Measurements from ENCODE around the gene GSX2. TPM values are rescaled to one million over a fixed set of nuclear protein-coding genes. Genes with fewer than 3 reads are reported as not detected.

GSX2 gene
- total RNA-seq, 2 experiments from 2014 or later = not detected

GRCh38 chr4:54082168-54082567 is 17.8 kb upstream of the GSX2 start:
- no peaks in the 10 kb centered on the region for H3K4me1 Mint-ChIP-seq (ENCODE audit: low read depth)

GRCh38 chr4:54085284-54085683 is 14.7 kb upstream of the GSX2 start:
- intact Hi-C loops (cut with micrococcal nuclease) = no loop called here
- no peak for ATAC-seq
- POLR2A ChIA-PET = interaction anchor here (1.1 to 1.6 kb wide), 2 partner anchors 8 to 21 kb away, joined by 3 to 5 read pairs; no protein-coding TSS in a partner anchor
- TF ChIP-seq CTCF (IDR thresholded peaks at IDR 0.05) = no peak
- Mint-ChIP-seq H3K27ac (no peak overlapping the region), H3K9me3 (no peaks in the 10 kb centered on the region), H3K27me3 (peaks cover 1% of the 10 kb centered on the region), H3K36me3 (ENCODE audit: low read depth) (no peaks in the 10 kb centered on the region), H3K4me1 (ENCODE audit: low read depth) (no peaks in the 10 kb centered on the region), H3K4me3 (no peak overlapping the region)
- no peak for DNase-seq
- CTCF ChIA-PET = interaction anchor here (1.3 kb wide), 1 partner anchor 149 kb away, joined by 4 read pairs; no protein-coding TSS in a partner anchor

More at GRCh38 chr4:54082168-54082567, 17.8 kb upstream of the GSX2 start:
- no peak overlapping the region for H3K4me3 Mint-ChIP-seq
- POLR2A ChIA-PET = no interaction called here
- no peaks in the 10 kb centered on the region for H3K9me3 Mint-ChIP-seq
- DNase-seq (no peak), ATAC-seq (no peak)
- no peaks in the 10 kb centered on the region for H3K36me3 Mint-ChIP-seq (ENCODE audit: low read depth)
- no peak overlapping the region for H3K27ac Mint-ChIP-seq
- intact Hi-C loops (cut with micrococcal nuclease) = no loop called here
- CTCF ChIA-PET = no interaction called here
- H3K27me3 Mint-ChIP-seq = peaks cover 5% of the 10 kb centered on the region
- no peak for TF ChIP-seq CTCF (IDR thresholded peaks at IDR 0.05)

GRCh38 chr4:54089875-54090274 is 10.1 kb upstream of the GSX2 start:
- Mint-ChIP-seq H3K9me3 (no peaks in the 10 kb centered on the region), H3K36me3 (ENCODE audit: low read depth) (no peaks in the 10 kb centered on the region), H3K27ac (no peak overlapping the region), H3K4me3 (no peak overlapping the region), H3K27me3 (peaks cover 35% of the 10 kb centered on the region), H3K4me1 (ENCODE audit: low read depth) (peaks cover 27% of the 10 kb centered on the region)
- POLR2A ChIA-PET = no interaction called here
- TF ChIP-seq CTCF (IDR thresholded peaks at IDR 0.05) = no peak
- no peak for ATAC-seq
- CTCF ChIA-PET = interaction anchor here (1.2 to 1.4 kb wide), 2 partner anchors 144 to 159 kb away, joined by 3 read pairs; no protein-coding TSS in a partner anchor
- intact Hi-C loops (cut with micrococcal nuclease) = no loop called here
- no peak for DNase-seq

- peaks cover 41% of the 10 kb centered on the region for H3K27me3 Mint-ChIP-seq
- DNase-seq = no peak
- POLR2A ChIA-PET = interaction anchor here (1.1 kb wide), 1 partner anchor 13 kb away, joined by 3 read pairs; no protein-coding TSS in a partner anchor
- no peak for ATAC-seq
- H3K4me3 Mint-ChIP-seq = no peak overlapping the region
- peaks cover 28% of the 10 kb centered on the region for H3K4me1 Mint-ChIP-seq (ENCODE audit: low read depth)
- intact Hi-C loops (cut with micrococcal nuclease) = no loop called here
- no peak for TF ChIP-seq CTCF (IDR thresholded peaks at IDR 0.05)
- no peaks in the 10 kb centered on the region for H3K9me3 Mint-ChIP-seq
- CTCF ChIA-PET = interaction anchor here (1.2 to 1.4 kb wide), 2 partner anchors 143 to 160 kb away, joined by 3 read pairs; no protein-coding TSS in a partner anchor
- no peaks in the 10 kb centered on the region for H3K36me3 Mint-ChIP-seq (ENCODE audit: low read depth)
- H3K27ac Mint-ChIP-seq = no peak overlapping the region
These were observed 9.6 kb upstream of the GSX2 start for GRCh38 chr4:54090404-54090803.

- H3K36me3 Mint-ChIP-seq (ENCODE audit: low read depth) = no peaks in the 10 kb centered on the region
- H3K4me3 Mint-ChIP-seq = peak overlapping the region; percentile 84
- H3K9me3 Mint-ChIP-seq = no peaks in the 10 kb centered on the region
- ATAC-seq (peak; percentile 57), DNase-seq (peak; percentile 31)
- H3K27ac Mint-ChIP-seq = no peak overlapping the region
- CTCF ChIA-PET = interaction anchor here (1.8 kb wide), 1 partner anchor 143 kb away, joined by 4 read pairs; no protein-coding TSS in a partner anchor
- H3K27me3 Mint-ChIP-seq = peaks cover 45% of the 10 kb centered on the region
- intact Hi-C loops (cut with micrococcal nuclease) = no loop called here
- POLR2A ChIA-PET = interaction anchor here (0.9 to 1.9 kb wide), 3 partner anchors 11 to 43 kb away, joined by 3 to 5 read pairs (median 4); no protein-coding TSS in a partner anchor
- H3K4me1 Mint-ChIP-seq (ENCODE audit: low read depth) = peaks cover 30% of the 10 kb centered on the region
- no peak for TF ChIP-seq CTCF (IDR thresholded peaks at IDR 0.05)
These were observed 8.9 kb upstream of the GSX2 start for GRCh38 chr4:54090804-54091623.

Measured in activated CD8-positive, alpha-beta T cell treated with anti-CD3 and anti-CD28 coated beads for 36 hours (primary cell).